Fibroblast of skin of right quadriceps (primary cell): ENCODE measurements around the gene ONECUT2.

ENCODE experiments used
- DNase-seq: peaks from one replicate; pipeline ENCODE4 v3.0.0-alpha.2; 2013

Gene ONECUT2

GRCh38 chr18:57533006-57533867, 98.1 kb downstream of the ONECUT2 start:
- no peak for DNase-seq

GRCh38 chr18:57533868-57534510, 98.8 kb downstream of the ONECUT2 start:
- no peak for DNase-seq

- DNase-seq: no peak
Measured at GRCh38 chr18:57534511-57534909, 99.3 kb downstream of the ONECUT2 start.

GRCh38 chr18:57538614-57539013, 103.4 kb downstream of the ONECUT2 start:
- no peak for DNase-seq

- no peak for DNase-seq
Measured at GRCh38 chr18:57539702-57540101, 104.5 kb downstream of the ONECUT2 start.
